NCI-H460 (cell line): ENCODE data around the gene CHFR. TPM values are rescaled to one million over a fixed set of nuclear protein-coding genes. Genes with fewer than 3 reads are reported as not detected.
A peak's percentile ranks its signal among the peaks of the same experiment; 100 is the strongest.
"Not testable (repeated sequence)": the region's sequence is repeated elsewhere in the genome, so short reads cannot be mapped to it uniquely, and the experiment has no call there.

ENCODE experiments used
- DNase-seq: peaks from one replicate; pipeline ENCODE4 v3.0.0-alpha.2; 2016; ENCODE audit warnings: low read depth; ENCODE audit errors: extremely low read depth
- polyA plus RNA-seq: library from polyadenylated mRNA; depleted of rRNA; stranded (reverse); fragments of >200 nt; gene quantifications from 2 replicates; pipeline ENCODE4 v1.2.3, GENCODE V29; 2014; cell fraction: nucleus; rRNA removed
- total RNA-seq: library from RNA; depleted of rRNA; stranded (reverse); fragments of >200 nt; shearing (Covaris generic); gene quantifications from 2 replicates; pipeline ENCODE4 v1.2.3, GENCODE V29; 2014; rRNA removed

CHFR gene, protein sequence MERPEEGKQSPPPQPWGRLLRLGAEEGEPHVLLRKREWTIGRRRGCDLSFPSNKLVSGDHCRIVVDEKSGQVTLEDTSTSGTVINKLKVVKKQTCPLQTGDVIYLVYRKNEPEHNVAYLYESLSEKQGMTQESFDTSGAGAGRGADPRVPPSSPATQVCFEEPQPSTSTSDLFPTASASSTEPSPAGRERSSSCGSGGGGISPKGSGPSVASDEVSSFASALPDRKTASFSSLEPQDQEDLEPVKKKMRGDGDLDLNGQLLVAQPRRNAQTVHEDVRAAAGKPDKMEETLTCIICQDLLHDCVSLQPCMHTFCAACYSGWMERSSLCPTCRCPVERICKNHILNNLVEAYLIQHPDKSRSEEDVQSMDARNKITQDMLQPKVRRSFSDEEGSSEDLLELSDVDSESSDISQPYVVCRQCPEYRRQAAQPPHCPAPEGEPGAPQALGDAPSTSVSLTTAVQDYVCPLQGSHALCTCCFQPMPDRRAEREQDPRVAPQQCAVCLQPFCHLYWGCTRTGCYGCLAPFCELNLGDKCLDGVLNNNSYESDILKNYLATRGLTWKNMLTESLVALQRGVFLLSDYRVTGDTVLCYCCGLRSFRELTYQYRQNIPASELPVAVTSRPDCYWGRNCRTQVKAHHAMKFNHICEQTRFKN
- 17.3 and 20.7 TPM in 2 replicates for total RNA-seq
- 35.3 and 68.0 TPM in 2 replicates for polyA plus RNA-seq

DNA sequence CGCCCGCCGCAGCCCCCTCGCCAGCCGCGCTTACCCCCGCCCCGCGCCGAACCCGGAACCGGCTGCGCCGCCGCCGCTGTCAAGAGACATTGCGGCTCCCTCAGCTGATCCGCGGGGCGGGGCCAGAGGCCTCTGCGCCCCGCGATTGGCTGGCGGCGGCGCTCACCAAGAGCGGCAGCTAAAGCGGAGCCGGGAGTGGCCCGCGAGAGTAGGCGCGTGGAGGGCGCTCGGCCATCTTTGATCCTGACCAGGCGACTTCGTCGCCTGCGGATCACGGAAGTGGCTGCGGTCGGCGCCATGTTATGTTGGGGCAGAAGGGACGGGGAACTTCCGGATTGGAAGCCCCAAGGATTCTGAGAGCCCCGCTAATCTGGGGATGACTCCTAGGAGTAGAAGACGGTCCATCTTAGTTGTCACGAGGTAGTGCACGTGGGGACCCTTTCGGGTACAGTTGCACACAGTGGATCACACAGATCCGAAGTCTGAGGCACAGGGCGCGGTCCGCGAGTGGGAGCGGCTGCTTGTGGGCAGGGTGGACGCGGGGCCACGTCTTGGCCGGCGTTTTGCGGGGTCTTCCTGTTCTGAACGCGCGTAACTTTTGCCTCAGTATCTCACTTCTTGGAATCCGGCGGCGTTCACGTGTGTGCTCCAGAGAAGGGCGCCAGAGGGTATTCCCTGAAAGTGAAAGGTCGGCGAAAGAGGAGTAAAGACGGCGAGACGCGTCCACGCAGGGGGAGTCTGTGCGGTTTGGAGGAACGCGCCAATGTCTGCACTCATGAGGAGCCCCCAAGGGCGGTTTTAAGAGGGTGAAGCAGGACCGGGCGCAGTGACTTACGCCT is at the start of gene CHFR:
Gene CHFR, minus strand, starts transcription at position 93 of the 839 bp plus-strand sequence. CDS start 277 bp downstream, outside the sequence.
- peak; percentile 97 for DNase-seq

DNA sequence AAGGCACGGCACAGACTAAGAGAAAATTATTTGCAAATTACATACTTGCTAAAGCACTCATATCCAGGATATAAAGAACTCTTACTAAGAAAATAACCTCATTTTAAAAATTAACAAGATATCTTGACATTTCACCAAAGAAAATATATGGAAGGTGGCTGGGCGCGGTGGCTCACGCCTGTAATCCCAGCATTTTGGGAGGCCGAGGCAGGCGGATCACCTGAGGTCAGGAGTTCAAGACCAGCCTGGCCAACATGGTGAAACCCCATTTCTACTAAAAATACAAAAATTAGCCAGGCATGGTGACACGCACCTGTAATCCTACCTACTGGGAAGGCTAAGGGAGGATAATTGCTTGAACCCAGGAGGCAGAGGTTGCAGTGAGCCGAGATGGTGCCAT is 49.5 kb upstream of the CHFR start:
- DNase-seq = not testable (repeated sequence)

DNA sequence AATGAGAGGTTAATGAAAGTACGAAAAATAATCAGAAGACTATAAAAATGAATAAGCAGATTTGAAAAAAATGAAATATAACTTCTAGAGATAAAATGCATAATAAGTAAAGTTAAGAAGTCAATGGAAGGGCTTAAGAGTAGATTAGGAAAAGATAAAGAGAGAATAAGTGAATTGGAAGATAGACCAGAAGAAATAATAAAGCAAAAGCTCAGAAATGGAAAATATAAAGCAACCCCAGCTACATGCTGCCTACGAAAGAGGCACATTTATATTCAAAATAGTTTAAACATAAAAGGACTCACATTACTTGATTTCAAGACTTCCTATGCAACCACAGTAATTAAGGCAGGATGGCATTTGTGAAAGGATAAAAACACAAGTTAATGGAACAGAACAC is 48.8 kb upstream of the CHFR start:
- no peak for DNase-seq

DNA sequence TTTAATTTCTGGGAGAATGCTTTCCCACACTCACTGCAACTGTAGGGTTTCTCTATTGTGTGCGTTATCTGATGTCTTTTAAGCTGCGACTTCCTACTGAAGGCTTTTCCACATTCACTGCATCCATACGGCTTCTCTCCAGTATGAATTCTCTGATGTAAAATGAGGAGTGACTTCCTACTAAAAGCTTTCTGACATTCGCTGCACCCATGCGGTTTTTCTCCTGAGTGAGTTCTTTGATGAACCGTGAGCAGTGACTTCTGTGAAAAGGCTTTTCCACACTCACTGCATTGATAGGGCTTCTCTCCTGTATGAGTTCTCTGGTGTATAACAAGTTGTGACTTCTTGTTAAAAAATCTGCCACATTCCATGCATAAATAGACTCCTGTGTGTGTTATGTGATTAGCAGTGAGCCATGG is 39.0 kb upstream of the CHFR start:
- DNase-seq = no peak

DNA sequence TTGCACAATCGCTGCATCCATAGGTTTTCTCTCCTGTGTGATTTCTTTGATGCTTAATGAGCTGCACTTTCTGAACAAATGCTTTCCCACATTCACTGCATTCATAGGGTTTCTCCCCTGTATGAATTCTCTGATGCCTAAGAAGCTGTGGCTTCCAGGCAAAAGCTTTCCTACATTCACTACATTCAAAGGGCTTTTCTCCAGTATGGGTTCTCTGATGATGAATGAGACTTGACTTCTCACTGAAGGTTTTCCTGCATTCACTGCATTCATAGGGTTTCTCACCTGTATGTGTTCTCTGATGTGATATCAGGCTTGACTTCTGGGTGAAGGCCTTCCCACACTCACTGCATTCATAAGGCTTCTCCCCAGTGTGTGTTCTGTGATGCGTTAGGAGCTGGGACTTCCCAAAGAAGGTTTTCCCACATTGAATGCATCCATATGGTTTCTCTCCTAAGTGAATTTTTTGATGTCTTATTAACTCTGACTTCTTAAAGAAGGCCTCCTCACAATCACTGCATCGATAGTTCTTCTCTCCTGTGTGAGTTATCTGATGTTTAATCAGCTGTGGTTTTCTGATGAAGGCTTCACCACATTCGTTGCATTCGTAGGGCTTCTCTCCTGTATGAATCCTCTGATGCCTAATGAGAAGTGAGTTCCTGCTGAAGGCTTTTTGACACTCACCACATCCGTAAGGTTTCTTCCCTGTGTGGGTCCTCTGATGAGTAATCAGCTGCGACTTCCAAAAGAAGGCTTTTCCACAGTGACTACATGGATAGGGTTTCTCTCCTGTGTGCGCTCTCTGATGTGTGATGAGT is 38.4 kb upstream of the CHFR start:
- DNase-seq = no peak

DNA sequence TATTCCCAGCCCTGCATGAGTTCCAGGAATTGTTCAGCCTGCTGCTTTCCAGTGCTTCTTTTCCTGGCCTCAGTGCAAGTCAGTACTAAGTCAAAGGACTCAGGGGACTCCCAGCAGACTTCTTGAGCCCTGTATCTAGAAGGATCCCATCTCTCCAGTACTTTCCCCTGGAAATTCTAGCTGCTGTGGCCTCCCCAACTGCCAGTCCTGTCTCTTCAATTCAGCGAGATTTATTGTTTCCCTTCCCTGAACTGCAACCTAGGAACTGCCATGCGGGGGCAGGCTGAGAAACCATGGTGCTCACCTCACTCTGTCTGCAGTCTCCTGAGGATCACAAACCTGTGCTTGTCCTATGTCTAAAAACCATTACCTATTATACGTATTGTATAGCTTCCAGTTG is 37.0 kb upstream of the CHFR start:
- no peak for DNase-seq

DNA sequence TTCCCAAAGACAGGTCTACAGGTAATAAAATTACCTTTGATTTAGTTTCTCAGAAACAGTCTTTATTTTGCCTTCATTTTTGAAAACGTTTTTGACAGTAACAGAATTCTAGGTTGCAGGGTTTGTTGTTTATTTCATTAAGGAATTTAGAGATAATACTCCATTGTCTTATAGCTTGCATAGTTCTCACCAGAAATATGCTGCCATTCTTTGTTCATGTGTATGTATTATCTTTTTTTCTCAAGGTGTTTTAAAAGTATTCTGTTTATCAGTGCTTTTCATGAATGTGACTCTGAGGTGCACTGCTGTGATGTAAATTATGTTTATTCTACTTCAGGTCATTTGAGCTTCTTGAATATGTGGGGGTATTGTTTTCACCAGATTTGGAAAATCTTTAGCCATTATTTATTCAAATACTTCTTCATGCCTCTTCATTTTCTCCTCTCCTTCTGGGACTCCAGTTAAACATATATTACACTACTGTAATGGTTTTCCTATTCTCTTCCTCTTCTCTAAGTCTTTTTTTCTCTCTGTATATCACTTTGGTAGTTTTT is 36.0 kb upstream of the CHFR start:
- DNase-seq = no peak

DNA sequence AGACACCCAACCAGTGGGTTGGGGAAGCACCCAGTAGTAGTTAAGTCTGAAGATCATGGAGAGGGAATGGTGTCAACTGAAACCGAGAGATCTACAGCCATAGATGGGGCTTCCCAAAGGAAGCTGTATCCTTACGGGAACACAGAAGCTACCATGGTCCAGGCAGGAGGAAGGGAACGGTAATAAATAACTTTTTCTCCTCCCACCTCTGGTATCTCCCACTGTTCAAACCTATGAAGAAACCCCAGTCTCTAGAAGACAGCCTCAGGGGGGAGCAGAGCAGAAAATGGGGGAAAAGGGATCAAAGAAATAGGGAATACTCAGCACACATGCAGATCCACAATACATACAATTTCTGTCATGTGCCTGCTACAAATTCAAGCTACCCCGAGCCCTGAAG is 35.3 kb upstream of the CHFR start:
- DNase-seq = no peak

DNA sequence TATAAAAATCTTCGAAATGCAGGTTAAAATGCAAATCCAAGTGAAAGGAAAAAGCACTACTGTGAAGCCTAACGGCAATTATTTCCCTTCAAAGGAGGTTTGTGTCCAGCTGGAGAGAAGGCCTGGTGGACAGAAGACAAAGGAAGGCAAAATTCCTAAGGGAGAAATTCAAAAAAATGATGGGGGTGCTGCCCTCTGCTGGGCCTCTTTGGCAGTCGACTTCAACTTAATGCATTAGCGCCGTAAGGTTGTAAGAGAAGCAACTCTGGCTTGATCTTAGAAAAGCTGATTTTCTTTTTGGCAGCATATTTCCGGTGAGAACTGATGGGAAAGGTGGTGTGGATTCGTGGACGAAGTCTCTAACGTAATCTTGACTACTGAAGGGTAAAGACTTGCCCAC is 34.3 kb upstream of the CHFR start:
- DNase-seq = no peak

DNA sequence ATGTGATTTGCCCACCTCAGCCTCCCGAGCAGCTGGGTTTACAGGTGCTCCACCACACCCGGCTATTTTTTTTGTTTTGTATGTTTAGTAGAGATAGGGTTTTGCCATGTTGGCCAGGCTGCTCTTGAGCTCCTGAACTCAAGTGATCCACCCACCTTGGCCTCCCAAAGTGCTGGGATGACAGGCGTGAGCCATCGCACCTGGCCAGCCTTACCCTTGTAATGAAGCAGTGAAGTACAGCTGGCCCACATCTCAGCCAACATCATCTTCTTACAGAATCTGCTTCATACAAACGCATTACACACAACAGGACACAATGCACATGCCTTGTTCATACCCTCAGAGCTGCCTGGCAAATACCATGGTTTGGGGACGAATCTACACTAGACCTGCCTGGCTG is 31.3 kb upstream of the CHFR start:
- DNase-seq = no peak

DNA sequence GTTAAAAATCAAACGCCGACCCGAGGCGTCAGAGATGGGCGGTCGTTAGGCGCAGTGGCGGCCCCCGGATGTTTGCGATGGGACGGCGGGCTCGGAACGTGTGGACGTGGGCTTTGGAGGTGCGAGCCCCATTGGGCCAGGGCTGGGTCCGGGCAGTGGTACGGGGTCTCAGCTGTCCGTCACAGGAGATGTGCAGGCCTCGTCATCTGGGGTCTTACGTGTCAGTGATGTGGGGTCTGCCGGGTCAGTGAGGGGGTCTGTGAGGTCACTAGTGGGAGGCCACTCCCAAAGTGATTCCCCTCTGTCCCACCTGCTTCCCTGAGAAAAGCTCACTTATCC is 21.6 kb upstream of the CHFR start:
- no peak for DNase-seq

DNA sequence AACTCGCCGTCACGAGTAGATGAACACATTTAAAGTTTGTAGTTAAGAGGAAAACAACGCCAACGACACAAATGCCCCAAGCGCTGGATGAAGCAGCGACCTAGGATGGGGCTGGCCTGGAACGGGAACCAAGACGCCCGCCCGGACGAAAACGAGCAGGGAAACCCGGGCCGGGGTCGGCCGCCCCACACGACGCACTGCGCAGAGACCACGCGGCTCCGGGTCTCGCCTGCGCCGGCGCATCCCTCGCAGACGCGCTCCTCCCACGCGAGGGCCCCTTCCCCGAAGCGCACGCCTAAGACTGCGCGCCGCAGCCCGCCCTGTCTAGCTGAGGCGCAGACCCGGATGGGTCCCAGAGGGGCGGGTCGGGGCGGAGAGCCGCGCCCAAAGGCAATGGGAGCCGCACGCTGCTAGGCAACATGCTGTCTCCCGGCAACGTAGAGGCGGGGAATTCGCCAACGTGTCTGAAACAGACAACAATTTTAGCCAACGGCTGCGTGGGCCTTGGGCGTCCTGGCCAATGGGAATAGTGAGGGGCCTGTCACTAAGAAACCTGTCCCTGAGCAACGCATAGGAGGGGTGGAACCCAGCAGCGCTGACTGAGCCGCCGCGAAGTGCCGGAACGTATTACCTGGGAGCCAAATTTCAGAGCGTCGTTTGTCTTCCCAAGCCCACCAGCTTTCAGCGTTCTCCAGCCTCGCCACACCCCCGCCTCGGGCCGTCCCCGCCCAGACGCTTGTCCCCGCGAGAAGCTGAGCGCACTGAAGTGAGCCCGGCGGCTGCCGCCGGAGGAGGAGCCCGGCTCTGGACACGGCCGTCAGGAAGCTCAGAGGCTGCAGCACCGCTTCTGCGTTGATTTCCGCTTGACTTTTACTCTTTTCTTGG is 21.0 kb upstream of the CHFR start:
- peak; percentile 99 for DNase-seq

DNA sequence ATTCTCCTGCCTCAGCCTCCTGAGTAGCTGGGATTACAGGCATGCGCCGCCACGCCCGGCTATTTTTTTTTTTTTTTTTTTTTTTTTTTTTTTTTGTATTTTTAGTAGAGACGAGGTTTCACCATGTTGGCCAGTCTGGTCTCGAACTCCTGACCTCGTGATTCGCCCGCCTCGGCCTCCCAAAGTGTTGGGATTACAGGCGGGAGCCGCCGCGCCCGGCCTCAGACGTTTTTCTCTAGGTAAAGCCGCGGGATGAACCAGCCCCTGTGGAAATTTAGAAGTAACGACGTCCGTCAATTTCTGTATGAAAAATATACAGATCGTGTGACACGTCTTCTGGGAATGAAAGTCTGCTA is 20.4 kb upstream of the CHFR start:
- DNase-seq = not testable (repeated sequence)

DNA sequence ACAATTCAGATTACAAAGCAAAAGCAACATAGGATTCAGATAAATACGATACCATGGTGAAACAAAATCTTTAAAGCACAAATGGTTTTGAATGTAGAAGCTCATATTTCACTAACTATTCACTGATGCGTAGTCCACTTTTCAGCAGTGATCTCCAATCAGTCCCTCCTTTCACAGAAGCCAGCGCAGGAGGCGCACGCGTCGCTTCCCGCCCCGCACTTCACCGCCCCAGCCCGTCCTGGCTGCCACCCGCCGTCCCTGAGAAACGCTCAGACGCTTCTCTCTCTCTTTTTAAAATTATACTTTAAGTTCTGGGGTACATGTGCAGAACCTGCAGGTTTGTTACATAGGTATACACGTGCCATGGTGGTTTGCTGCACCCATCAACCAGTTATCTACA is 19.8 kb upstream of the CHFR start:
- no peak for DNase-seq

DNA sequence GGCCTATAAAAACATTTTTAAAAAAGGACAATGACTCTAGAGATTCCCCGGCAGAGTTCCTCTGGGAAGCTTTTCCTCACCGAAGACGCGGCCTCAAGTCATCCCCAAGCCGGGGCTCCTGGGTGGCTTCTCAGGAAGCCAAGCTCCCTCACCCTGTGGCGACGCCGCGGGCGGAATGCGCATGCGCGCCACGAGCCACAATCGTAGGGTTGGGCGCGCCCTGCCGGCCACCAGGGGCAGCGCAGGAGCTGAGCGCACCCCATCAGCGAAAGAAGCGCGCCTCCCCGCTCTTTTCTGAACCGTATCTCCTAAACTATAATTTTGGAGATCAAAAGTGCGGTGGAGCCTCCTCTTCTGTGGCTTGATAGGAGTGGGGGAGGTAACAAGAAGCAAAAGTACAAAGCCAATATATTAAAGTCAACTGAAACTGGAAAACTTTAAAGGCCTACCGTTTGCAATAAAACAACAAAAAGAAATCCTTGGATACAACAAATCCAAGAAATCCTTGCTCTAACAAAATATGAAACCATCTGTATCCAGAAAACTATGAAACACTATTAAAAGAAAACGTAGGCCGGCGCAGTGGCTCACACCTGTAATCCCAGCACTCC is 17.4 kb upstream of the CHFR start:
- DNase-seq = no peak

DNA sequence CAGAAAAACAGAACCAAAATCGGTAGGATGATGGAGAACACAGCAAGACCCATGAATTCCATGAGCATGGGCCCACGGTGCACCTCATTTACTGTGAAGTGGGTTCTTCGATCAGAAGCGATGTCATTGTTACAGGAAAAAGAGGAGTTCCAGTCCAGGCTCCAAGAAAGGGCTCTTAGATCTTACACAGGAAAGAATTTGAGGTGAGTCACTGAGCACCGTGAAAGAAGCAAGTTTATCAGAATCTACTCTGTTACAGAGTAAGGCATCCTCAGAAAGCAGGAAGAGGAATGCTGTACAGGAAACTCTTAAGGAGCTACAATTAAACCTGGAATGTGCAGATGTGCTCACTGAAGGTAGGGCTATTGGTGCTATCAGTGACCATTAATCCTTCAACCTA is 11.6 kb upstream of the CHFR start:
- no peak for DNase-seq

DNA sequence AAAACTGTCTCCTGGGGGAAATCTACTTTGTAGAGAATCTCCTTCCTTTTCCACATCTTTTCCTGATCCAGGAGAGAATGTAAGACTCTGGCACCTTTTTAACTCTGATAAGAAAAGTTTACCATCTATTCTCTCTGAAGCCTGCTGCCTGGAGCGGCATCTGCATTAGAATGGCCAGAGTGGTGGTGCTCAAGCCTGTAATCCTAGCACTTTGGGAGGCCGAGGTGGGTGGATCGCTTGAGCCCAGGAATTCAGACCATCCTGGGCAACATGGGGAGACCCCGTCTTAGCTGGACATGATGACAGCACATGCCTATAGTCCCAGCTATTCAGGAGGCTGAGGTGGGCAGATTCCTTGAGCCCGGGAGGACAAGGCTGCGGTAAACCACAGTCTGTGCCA is 1.4 kb upstream of the CHFR start:
- no peak for DNase-seq

DNA sequence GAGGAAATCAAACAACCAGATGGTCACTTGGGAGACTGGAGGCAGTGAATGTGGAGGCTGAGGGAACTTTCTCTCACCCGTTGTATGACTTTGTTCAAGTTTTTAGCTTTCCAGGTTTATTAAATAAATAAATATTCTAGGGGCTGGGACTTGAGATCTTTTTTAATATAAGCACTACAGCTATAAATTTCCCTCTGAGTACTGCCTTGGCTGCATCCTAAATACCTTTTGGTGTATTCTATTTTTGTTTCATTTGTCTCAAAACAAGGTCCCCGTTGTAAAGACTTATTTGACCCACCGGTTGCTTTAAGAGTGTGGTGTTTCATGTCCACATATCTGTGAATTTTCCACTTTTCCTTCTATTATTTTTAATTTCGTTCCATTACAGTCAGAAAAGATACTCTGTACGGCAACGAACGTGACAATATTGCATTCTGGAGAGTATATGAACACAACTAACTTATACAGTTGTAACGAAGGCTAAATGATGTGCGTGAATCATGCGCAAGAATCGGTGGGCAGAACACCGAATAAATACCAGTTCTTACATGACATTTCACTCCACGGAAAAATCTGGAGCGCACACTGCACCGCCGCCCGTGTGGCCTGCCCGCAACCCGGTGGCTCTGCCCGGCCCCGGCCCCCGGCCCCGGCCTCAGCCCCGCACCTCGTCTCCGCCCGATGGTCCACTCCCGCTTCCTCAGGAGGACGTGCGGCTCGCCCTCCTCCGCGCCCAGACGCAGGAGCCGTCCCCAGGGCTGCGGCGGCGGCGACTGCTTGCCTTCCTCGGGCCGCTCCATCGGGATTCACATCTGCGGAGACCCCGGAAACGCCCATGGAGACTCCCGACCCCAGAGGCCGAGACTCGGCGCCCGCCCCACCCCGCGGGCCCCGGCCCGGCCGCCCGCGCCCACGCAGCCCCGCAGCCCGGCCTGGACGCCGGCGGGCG is 602 bp downstream of the CHFR start:
- no peak for DNase-seq
